ENCODE measurements around the gene ATP2A3. TPM values are rescaled to one million over a fixed set of nuclear protein-coding genes. Genes with fewer than 3 reads are reported as not detected.

ATP2A3 gene
- total RNA-seq (2022) (8.0 and 8.2 TPM in 2 replicates), Bru-seq, nascent RNA (percentile 31 among the genes with signal in this experiment), BruChase-seq, experiment 1, labeled RNA remaining after a 2-hour chase (percentile 29 among the genes with signal in this experiment), BruChase-seq, experiment 2, labeled RNA remaining after a 6-hour chase (percentile 43 among the genes with signal in this experiment)
- long read RNA-seq, full-length matches to known transcripts: 5 of 13 reads
- long read RNA-seq, partial matches to known transcripts: 4 of 13 reads
- long read RNA-seq, other reads (novel, unspliced or antisense): 4 of 13 reads

- no peak for TF ChIP-seq CTCF (IDR thresholded peaks at IDR 0.05; ENCODE audit: insufficient read depth in 1 of 2, low read depth in 1 of 2, low read length in 1 of 2, severe bottlenecking in 1 of 2, unreplicated experiment in 1 of 2)
- Histone ChIP-seq H3K36me3 (ENCODE audit: control insufficient read depth, insufficient read depth, low read length) (no peaks in the 10 kb centered on the region), H3K9me3 (no peaks in the 10 kb centered on the region), H3K4me3 (ENCODE audit: low read depth, low read length) (peak within 1 kb of the TSS; percentile 47), H3K27me3 (replicated peaks; ENCODE audit: control insufficient read depth, insufficient read depth, low read length) (no peaks in the 10 kb centered on the region), H3K4me1 (peaks cover 6% of the 10 kb centered on the region)
- Mint-ChIP-seq H3K36me3 (ENCODE audit: insufficient read depth, unreplicated experiment) (no peaks in the 10 kb centered on the region), H3K9me3 (ENCODE audit: unreplicated experiment) (no peaks in the 10 kb centered on the region), H3K27me3 (ENCODE audit: insufficient read depth, unreplicated experiment) (no peaks in the 10 kb centered on the region), H3K4me1 (ENCODE audit: low read depth, unreplicated experiment) (peaks cover under 1% of the 10 kb centered on the region), H3K27ac (ENCODE audit: unreplicated experiment) (peak within 1 kb of the TSS; percentile 42), H3K4me3 (ENCODE audit: unreplicated experiment) (peak within 1 kb of the TSS; percentile 74)
- ChIA-PET POLR2A (interaction anchor here (1.0 kb wide), 1 partner anchor 34 kb away, joined by 3 read pairs; no protein-coding TSS in a partner anchor), CTCF (interaction anchor here (1.0 to 1.6 kb wide), 4 partner anchors 30 to 227 kb away, joined by 4 to 7 read pairs (median 6); no protein-coding TSS in a partner anchor)
- intact Hi-C loops (cut with micrococcal nuclease; ENCODE audit: unreplicated experiment): loop anchor here (1.0 kb wide), 1 partner anchor 39 kb away; no protein-coding TSS in a partner anchor
- BruUV-seq (replicated peaks): no TSS peak
- DNase-seq: peak in 1 of 2 experiments; percentile 21
Observed at GRCh38 chr17:3964203-3965117, at the start of gene ATP2A3. Gene ATP2A3, minus strand, starts transcription at chr17:3964437. Its CDS starts 146 bp downstream, at chr17:3964291.

GRCh38 chr17:4010754-4011153 lies 46.5 kb upstream of the ATP2A3 start:
- Mint-ChIP-seq H3K4me1 (ENCODE audit: low read depth, unreplicated experiment) (peaks cover 7% of the 10 kb centered on the region), H3K4me3 (ENCODE audit: unreplicated experiment) (no peak overlapping the region), H3K9me3 (ENCODE audit: unreplicated experiment) (no peaks in the 10 kb centered on the region), H3K27ac (ENCODE audit: unreplicated experiment) (no peak overlapping the region), H3K27me3 (ENCODE audit: insufficient read depth, unreplicated experiment) (no peaks in the 10 kb centered on the region), H3K36me3 (ENCODE audit: insufficient read depth, unreplicated experiment) (peaks cover 23% of the 10 kb centered on the region)
- H3K36me3 ChIP-seq (ENCODE audit: control insufficient read depth, insufficient read depth, low read length): no peaks in the 10 kb centered on the region
- ChIA-PET CTCF (no interaction called here), POLR2A (no interaction called here)
- H3K4me3 ChIP-seq (ENCODE audit: low read depth, low read length): no peak overlapping the region
- H3K27me3 ChIP-seq (replicated peaks; ENCODE audit: control insufficient read depth, insufficient read depth, low read length): no peaks in the 10 kb centered on the region
- BruUV-seq (replicated peaks): no TSS peak
- H3K4me1 ChIP-seq: no peaks in the 10 kb centered on the region
- intact Hi-C loops (cut with micrococcal nuclease; ENCODE audit: unreplicated experiment): no loop called here
- no peaks in the 10 kb centered on the region for H3K9me3 ChIP-seq
- TF ChIP-seq CTCF (IDR thresholded peaks at IDR 0.05; ENCODE audit: insufficient read depth in 1 of 2, low read depth in 1 of 2, low read length in 1 of 2, severe bottlenecking in 1 of 2, unreplicated experiment in 1 of 2): no peak
- no peak for DNase-seq

- Histone ChIP-seq H3K27me3 (replicated peaks; ENCODE audit: control insufficient read depth, insufficient read depth, low read length) (no peaks in the 10 kb centered on the region), H3K4me1 (peaks cover 3% of the 10 kb centered on the region; the same call in 1 of the 2 replicates), H3K36me3 (ENCODE audit: control insufficient read depth, insufficient read depth, low read length) (no peaks in the 10 kb centered on the region), H3K9me3 (no peaks in the 10 kb centered on the region), H3K4me3 (ENCODE audit: low read depth, low read length) (no peak overlapping the region)
- no peak for TF ChIP-seq CTCF (IDR thresholded peaks at IDR 0.05; ENCODE audit: insufficient read depth in 1 of 2, low read depth in 1 of 2, low read length in 1 of 2, severe bottlenecking in 1 of 2, unreplicated experiment in 1 of 2)
- ChIA-PET POLR2A (no interaction called here), CTCF (no interaction called here)
- Mint-ChIP-seq H3K36me3 (ENCODE audit: insufficient read depth, unreplicated experiment) (peaks cover 17% of the 10 kb centered on the region), H3K27me3 (ENCODE audit: insufficient read depth, unreplicated experiment) (no peaks in the 10 kb centered on the region), H3K27ac (ENCODE audit: unreplicated experiment) (no peak overlapping the region), H3K4me3 (ENCODE audit: unreplicated experiment) (no peak overlapping the region), H3K4me1 (ENCODE audit: low read depth, unreplicated experiment) (peaks cover under 1% of the 10 kb centered on the region), H3K9me3 (ENCODE audit: unreplicated experiment) (no peaks in the 10 kb centered on the region)
- no TSS peak for BruUV-seq (replicated peaks)
- intact Hi-C loops (cut with micrococcal nuclease; ENCODE audit: unreplicated experiment): no loop called here
- no peak for DNase-seq
Observed at GRCh38 chr17:4009186-4009785, 45.0 kb upstream of the ATP2A3 start.

All from Caco-2 (cell line).